Stimulated activated CD4-positive, alpha-beta T cell treated with anti-CD3 and anti-CD28 coated beads, Interleukin-1b, Interleukin-23, amount 100 ng/mL, for 48 hours (primary cell): ENCODE data around the gene KLK15.
"Not testable (repeated sequence)": the region's sequence is repeated elsewhere in the genome, so short reads cannot be mapped to it uniquely, and the experiment has no call there.

Source experiments
- DNase-seq: peaks from one replicate; pipeline ENCODE4 v3.0.0-alpha.2; 2020

Gene KLK15

DNA sequence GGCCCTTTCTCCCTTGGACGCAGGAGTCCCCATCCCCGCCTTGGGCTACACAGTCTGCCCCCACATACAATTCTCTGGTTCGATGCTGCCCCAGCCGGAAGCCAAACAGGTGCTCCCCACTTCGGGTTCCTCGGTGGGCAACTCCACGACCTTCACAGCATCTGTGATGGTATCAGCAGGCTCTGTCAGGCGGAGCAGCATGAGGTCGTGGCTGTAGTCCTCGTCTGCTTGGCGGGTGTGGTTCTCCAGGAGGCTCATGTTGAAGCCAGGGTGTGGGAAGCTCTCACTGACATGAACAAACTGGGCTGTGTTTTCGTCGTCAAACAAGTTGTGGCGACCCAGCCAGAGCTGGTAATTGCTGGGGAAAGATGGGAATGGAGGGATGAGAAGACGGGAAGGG is 13.3 kb downstream of the KLK15 start:
- DNase-seq: no peak

DNA sequence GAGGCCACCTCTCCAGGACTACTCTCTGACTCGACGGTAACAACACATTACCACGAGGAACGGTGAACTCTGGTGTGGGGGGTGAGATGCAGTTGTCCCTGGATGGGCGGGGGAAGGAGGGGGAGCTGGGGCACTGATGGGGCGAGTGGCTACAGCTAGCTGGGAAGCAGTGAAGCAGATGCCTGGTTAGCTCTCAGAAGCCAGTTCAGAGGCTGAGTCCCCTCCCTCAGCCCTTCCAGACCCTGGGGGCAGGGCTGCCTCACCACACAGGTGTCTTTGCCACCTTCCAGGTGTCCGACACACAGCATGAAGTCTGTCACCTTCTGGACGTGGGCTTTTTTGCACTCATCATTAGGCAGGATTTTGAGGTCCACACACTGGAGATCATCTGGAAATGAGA is 13.7 kb downstream of the KLK15 start:
- DNase-seq: no peak

DNA sequence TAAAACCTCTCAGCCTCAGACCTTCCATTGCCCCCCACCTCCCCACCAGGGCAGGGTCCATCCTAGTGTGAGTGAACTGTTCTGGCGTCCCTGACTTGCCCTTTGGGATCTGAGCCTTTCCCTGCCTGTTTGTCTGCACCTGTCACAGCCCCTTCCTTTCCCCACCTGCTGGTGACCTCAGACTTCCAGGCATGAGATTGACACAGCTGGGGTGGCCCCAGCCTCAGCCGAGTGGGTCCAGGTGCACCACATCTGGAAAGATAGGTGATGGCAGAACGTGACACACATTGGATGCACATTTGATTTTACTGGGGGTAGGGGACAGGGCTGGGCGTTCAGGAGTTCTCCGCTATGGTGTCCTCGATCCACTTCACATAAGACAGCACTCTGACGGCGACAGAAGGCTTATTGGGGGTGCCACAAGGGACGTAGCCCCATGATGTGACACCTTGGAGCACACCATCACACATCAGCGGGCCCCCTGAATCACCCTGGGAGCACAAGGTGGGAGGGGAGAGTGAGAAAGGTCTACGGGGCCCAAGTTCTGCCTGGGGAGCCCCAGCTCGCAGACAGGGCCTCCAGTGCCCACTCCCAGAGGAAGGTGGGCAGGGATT is 14.4 kb downstream of the KLK15 start:
- no peak for DNase-seq

DNA sequence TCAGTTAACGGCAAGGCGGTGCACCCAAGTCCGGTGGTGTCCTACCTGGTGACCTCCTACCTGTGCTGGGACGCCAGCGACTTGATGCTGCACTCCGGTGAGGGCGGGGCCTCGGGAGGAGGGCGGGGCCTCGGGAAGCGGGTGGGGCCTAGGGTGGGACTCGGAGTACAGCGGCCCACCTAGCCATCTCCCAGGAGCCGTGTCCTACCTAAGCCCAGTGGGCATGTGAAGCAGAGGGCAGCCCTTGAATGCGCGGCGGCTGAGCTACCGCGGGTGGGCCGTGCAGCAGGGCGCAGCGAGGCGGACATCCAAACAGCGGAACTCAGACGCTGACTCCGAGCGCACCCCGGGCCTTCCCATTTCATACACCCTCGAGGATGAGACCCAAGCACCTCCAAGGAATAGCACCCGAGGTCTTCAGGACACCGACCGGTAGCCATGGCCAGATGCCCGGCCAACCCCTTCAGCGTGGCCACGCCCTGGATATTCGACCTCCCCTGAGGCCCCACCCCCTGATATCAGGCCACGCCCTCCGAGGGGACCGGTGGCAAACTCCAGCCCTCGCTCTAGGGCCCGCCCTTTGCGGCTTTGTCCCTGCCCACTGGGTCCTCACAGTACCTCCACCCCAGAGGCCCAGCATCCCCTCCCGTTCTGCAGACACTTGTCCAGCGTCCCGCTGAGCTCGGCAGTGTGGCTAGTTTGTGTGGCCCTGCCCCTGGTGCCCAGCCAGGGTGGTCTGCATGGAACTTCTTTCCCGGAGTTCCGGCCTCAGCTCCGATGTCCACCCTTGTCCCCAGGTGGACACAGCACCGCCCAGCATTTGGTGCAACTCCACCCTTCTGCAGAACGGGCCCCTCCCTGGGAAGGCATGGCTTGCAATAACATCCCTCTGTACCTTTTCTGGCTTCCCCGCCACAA is 15.2 kb downstream of the KLK15 start:
- DNase-seq: peak; percentile 58

DNA sequence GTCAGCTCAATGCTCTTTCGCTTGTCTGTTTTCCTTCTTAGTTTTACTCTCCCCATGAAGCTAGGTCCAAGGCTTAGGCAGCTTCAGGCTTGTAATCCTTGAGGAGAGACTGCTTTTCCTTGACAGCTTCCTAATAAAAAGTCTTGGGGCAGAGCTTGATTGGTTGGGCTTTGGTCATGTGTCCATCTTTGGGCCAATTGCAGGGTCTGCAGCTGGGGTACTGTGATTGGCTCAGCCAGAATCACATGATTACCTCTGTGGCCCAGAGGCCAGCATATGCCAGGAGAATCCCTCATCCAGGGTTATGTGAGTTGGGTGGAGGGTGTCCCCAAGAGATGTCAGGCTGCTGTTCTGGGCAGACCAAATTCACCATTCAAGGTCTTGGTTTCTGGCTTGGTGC is 17.9 kb downstream of the KLK15 start:
- no peak for DNase-seq

DNA sequence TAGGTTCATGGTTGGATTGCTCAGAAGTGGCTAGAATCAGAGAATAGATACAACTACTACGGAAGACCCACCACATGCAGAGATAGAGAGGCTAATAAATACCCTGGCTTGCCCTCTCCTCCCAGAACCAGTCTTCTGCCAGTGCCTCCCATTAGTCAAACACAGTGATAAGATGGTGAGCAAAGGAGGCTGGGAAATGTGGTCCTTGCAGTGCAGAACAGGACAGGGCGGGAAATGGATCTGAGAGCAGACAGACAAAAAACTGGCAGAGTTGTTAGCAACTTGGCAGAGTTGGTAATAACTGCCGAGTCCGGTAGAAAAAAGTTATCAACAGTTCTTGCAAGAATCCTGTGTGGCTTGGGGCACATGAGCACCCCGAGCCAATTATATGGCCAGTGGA is 18.5 kb downstream of the KLK15 start:
- DNase-seq: no peak

DNA sequence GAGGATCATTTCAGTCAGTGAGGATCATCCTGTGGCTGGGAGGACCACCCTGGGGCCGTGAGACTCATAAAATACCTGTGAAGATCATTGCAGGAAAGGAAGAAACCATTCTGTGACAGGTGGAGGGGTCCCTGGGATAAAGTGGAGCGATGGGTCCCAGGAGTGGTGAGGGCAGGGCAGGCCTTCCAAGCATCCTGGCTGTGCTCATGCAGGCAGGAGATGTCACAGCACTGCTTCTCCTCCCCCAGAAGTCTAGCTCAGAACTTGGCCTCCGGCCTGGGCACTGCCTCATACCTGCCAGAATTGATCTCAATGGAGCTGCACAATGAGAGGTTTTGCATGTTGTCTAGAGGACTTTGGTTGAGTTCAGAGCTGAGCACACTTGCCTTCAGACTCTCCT is 20.9 kb downstream of the KLK15 start:
- DNase-seq: no peak

DNA sequence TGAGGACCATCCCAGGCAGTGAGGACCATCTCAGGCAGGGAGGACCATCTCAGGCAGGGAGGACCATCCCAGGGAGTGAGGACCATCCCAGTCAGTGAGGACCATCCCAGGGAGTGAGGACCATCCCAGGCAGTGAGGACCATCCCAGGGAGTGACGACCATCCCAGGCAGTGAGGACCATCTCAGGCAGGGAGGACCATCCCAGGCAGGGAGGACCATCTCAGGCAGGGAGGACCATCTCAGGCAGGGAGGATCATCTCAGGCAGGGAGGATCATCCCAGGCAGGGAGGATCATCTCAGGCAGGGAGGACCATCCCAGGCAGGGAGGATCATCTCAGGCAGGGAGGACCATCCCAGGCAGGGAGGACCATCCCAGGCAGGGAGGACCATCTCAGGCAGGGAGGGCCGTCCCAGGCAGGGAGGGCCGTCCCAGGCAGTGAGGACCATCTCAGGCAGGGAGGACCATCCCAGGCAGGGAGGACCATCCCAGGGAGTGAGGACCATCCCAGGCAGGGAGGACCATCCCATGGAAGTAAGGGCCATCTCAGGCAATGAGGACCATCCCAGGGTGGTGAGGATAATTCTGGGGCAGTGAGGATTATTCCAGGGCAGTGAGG is 21.6 kb downstream of the KLK15 start:
- not testable (repeated sequence) for DNase-seq

DNA sequence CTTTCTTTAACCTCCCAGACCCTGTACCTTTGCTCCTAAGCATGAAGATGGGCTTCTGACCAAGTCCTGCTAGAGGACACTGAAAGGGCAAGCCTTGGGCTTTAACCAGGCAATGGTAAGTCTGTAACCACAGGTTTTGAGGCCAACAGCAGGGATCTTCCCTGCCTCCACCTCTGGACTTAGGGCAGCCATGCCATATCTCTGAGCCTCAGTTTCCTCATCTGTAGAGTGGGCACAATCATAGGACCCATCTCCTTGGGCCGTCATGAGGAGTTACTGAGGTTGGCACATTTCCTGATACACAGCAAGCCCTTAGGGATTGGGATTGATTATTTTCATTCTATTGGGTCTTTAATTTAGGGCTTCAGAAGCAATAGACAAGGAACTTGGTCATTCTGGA is 24.5 kb downstream of the KLK15 start:
- no peak for DNase-seq

DNA sequence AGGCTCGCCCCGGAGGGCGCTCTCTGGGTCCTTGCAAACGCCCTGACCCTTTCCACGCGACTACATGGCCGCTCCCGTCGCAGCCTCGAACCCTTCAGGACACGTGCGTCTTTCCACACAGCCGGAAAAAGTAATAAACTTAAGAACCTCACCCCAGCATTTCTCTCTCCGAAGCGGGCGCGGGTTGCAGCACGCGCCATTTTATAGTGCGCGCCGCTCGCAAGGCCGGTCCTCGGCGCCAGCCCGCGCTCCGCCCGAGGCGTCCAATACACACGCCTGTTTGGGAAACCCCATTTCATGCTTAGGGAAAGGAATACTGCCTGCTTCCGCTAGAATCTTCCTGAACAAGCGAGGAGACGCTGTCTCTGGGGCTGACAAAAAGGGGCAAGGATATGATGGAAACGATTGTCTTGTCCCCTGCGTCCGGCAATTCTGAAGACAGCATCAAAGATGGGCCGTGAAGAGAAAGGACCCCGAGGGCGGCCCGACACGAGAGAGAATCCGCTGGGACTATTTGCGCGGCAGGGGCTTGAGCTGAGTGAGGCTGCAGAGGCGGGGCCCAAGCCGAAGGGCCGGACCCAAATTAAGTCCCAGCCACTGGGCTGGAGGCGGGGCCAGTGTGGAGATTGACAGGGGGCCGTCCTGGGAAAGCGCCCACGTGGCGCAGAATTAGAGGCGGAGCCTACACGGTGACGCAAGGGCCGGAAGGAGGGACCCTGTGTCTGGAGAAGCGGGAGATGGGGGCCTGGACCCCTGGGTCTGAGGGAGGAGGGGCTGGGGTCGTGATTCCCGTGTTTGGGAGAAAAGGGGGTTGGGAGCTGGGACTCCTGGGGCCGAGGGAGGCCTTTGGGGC is 28.7 kb downstream of the KLK15 start:
- DNase-seq: peak; percentile 99

DNA sequence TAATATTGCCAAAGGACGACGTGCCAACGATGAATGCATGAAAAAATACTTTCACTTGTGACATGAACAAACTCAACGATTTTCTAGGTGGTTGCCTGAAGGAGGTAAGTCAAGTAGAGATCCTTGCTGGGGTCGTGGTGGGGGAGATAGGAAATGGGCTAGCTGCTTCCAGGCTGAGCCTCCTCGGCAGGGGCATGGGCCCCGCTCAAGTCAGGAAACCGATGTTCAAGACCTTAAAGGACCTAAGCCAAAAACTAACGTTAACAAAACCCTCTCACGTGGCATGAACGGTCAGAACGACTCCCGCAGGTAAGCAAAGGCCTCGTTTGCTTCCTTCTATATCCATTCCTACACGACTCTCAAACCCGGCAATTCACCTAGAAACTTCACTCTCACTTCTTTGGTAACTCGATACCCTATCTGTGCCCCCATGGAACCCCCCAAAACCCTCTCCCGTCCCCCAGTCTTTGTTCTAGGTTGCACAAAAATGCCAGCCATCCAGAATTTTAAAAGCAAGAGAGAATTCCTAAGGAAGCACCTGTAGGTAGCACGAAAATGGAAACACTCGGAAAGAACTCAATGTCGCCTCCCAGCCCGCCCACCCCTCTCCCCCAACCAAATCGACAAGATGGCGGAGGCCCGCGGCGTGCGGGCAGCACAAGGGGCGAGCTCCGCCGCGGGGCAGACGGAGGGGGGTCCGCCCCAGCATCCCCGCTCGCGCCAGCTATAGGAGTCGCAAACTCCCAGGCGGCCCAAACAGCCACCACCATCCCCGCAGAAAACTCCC is 29.5 kb downstream of the KLK15 start:
- DNase-seq: peak; percentile 47

DNA sequence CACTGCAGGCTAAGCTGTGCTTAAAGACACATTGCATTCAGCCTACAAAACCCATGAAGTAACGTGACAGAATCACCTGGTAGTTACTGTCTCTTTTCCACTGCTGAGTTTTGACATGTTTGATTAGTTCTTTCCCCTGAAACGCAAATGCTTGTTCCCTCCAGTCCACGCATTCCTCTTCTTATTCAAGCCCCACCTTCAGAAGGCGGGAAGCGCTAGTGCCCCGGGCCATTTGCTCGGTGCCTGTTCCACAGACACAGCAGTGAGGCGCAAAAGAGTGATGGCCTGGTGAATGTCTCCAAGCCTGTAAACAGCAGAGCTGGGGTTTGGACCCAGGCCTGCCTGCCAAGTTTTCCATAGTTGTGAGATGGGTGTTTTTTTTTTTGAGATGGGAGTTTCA is 32.3 kb downstream of the KLK15 start:
- no peak for DNase-seq

DNA sequence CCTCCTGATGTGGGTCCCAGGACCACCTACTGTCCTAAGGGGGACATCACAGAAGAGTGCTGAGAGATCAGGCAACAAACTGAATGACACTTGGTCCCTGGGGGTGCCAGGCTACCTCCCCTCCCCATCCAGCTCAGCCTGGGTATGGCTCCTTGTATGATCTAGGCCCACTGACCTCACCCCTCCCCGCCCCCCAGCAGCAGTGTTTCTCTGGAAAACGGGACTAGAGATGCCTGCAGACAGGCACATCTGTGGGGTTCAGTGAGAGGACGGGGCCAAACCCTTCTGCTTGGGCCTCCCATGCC is 33.9 kb downstream of the KLK15 start:
- DNase-seq: no peak

DNA sequence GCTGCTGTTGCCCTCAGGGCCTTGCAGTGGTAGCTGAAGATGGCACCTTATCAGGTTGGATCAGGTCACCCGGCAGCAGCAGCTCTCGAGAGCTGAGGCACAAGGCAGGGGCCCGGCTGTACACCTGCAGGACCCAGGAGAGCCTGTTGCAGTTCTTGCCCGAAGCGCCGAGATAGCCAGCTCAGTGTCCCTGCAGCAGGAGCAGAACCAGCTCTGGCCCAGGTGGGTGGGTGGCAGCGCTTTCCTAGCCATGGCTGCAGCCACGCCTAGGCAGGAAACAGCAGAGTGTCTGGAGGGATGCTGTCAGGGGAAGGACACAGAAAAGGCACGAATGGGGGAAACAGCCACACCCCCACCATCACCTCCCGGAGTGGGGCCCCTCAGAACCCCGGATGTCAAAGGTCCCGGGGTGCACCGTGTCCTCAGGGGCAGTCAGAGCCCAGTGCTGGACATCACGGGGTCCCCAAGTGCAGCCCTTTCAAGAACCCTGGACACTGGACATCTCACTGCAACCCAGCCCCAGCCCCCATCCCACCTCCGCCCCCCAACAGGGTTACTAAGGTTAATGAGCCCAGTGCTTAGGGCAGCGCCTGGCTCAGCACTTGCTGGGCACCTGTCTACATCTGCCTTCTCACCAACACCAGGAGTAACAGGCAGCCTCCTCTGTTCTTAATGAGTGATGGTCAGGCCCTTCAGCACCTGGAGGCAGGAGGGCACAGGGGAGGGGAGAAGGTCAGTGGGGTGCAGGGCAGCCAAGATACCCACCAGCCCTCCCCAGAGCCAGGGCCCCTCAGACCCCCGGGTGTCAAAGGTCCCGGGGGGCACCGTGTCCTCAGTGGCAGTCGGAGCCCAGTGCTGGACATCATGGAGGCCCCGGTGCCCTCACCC is 34.5 kb downstream of the KLK15 start:
- DNase-seq: no peak

DNA sequence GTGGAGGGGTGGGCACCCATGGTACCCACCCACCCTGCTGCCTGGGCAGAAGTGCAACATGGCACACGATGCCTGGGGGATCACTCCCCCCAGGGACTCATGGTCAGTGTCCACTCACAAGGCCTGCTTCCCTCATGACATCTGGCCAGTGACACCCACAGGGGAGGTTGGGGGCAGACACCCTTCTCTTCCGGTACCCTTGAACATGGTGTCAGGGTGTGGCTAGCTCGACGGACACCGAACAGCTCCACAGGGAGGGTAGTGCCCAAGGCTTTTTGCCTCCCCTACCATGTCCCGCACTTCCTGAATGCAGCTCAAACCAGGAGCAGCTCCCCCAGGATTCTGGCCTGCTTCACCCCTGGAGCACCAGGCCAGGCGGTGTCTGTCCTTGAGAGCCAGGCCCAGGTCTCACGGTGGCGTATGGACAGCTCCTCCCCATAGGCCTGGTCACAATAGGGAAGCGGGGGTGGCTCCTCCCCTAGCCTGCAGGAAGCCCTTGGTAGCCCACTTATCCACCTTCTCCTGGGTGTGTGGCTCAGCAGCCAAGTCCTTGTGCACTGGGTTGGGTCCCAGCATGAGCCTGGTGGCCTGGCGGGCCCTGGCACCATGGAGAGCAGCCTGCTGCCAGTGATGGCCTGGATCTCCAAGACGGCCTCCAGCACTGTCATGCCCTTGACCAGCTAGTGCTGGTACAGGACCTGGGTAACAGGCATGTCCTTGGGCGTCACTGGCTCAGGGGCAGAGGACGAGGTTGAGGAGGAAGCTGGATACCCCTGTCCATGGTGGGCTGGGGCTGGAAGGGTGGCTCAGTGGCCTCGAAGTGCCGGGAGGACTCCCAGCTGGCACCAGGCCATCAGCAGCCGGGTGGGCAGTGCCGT is 35.4 kb downstream of the KLK15 start:
- DNase-seq: no peak

DNA sequence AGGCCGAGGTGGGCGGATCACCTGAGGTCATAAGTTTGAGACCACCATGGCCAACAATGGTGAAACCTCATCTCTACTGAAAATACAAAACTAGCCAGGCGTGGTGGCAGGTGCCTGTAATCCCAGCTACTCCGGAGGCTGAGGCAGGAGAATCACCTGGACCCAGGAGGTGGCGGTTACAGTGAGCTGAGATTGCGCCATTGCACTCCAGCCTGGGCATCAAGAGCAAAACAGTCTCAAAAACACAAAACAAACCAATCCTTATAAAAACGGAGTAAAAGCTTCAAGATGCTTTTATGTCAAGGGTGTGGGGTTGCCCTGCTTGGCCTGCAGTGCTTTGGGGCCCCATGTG is 36.0 kb downstream of the KLK15 start:
- no peak for DNase-seq

DNA sequence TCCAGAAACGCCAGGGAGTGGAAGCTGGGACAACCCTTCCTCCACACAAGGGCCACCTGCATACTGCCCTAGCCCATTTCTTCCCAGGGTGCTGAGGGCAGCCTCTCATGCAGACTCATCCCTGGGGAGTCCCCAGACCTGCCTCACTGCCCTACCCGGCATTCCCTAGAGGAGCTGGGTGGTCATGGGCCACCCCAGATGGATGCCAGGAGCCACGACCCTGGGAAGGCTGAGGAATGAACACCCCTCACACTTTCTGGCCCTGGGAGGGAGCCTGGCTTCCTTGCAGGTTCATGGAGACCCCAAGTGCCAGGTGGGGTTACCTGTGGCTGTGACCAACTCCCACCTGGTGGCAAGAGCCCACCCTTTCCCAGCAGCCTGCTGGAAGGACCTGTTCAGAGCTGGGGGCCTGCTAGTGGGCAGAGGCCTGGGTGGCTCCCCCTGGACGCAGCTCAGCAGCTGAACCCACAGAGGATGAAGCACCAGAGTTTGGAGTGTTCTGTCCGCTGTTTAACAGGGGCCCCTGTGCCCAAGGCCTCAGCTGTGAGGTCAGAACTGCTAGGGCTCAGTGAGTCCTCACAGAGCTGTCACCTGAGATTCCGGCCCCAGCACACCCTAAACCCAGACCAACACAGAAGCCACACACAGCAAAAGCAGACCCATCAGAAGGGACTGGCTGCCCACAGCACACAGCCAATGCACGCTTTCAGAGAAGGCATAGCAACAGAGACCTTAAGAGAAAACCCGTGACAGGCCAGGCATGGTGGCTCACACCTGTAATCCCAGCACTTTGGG is 36.5 kb downstream of the KLK15 start:
- DNase-seq: no peak

DNA sequence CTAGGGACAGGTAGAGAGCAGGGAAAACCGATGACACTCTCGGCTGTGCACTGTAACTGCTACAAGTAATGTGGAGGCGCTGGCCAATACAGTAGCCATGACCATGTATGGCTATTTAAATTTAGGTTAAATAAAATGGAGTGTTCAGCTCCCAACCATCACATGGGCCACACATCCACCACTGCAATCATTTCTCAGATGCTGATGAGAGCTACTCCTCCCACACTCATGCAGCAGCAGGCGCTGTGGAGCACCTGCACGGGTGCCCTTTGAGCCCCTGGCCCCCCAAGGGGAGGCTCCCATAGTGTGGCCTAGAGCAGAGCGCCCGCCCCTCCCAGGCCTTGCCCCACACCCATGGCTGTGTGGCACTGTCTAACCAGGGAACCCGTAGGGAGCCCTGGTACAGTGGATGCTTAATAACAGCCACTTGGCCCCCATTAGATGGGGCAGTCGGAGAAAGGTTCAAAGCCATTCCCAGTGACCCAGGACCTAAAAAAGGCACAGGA is 37.2 kb downstream of the KLK15 start:
- no peak for DNase-seq

DNA sequence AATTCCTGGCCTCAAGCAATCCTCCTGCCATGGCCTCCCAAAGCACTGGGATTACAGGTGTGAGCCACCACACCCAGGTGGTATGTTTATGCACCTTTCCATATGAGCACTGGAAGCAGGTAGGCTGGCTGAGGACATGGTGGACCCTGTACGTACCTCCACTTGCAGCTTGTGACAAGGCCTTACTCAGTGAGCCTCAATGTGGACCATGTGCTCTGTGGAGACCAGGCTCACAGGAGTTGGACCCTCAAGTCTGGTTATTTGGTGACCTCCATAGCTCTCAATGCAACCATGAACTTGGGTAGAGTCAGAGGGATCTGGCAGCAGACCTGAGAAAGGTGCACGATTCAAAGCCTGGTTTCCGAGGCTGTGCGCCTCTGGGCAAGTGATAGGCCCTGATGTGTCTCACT is 37.7 kb downstream of the KLK15 start:
- DNase-seq: no peak
